Right cardiac atrium (tissue), 5 donors: ENCODE data around the gene RECQL5. TPM values are rescaled to one million over a fixed set of nuclear protein-coding genes. Genes with fewer than 3 reads are reported as not detected.

Experiments
- ATAC-seq, 2 donors: fragments of 200-7000 bp; cut with Tn5 transposase; one replicate each; pipeline versions ENCODE4 v1.8.0 to v1.9.1; 2020; ENCODE audit warnings: moderate library complexity in 2 of 2, mild to moderate bottlenecking in 1 of 2
- DNase-seq, 3 donors: peaks; one replicate each; pipeline ENCODE4 v3.0.0-alpha.2; 2020
- H3K27ac ChIP-seq: one replicate; pipeline ENCODE4 v1.5.1; 2013; ENCODE audit warnings: mild to moderate bottlenecking, low read length, control low read depth, moderate library complexity
- H3K27me3 ChIP-seq: one replicate; pipeline ENCODE4 v1.6.1; 2013; ENCODE audit not compliant: control insufficient read depth, insufficient read depth
- H3K4me1 ChIP-seq: one replicate; pipeline ENCODE4 v1.6.1; 2013; ENCODE audit warnings: low read length; ENCODE audit not compliant: control insufficient read depth, insufficient read depth
- H3K4me3 ChIP-seq: one replicate; pipeline ENCODE4 v1.5.1; 2013; ENCODE audit warnings: low read length, control low read depth
- H3K9me3 ChIP-seq: one replicate; pipeline ENCODE4 v1.6.1; 2013; ENCODE audit warnings: low read length; ENCODE audit not compliant: control insufficient read depth
- WGBS: extraction: QIAGEN DNeasy Blood & Tissue Kit; methylation state at CpG from one replicate; pipeline ENCODE4 v1.1.7; 2013; 5-methylcytosine and 5-hydroxymethylcytosine counted together
- intact Hi-C, 4 donors: fragments of 100-400 bp; cut with DNase I; formaldehyde crosslinking; loops; one replicate each; pipeline versions ENCODE4 v1.11.0 to v1.14.0; 2022 to 2023
- polyA plus RNA-seq: library from polyadenylated mRNA; stranded (reverse); fragments of 200-250 nt; gene quantifications from one replicate; pipeline ENCODE4 v1.2.3, GENCODE V29; 2013
- total RNA-seq, 4 donors: library from RNA; stranded (reverse); fragmentation: NEBNext Ultra II Directional; extraction: Animal tissue kit (Norgen Biotek cat#: 25700); gene quantifications; one replicate each; pipeline ENCODE4 v1.2.1, GENCODE V29; 2021
- donor health status: healthy with polysubstance abuse.
- donor health status: DM: no; HTN: yes; CAD: no.
- donor health status: DM: no; HTN: no; CAD: no.
- donor health status: DM: no; HTN: yes; CAD: no; lungs with severe emphysema.
- donor health status: DM: yes; HTN: yes; CAD: no.

RECQL5 gene
- total and polyA plus RNA-seq, 5 donors = 7.9 to 19.9 (median 14.1) TPM

DNA sequence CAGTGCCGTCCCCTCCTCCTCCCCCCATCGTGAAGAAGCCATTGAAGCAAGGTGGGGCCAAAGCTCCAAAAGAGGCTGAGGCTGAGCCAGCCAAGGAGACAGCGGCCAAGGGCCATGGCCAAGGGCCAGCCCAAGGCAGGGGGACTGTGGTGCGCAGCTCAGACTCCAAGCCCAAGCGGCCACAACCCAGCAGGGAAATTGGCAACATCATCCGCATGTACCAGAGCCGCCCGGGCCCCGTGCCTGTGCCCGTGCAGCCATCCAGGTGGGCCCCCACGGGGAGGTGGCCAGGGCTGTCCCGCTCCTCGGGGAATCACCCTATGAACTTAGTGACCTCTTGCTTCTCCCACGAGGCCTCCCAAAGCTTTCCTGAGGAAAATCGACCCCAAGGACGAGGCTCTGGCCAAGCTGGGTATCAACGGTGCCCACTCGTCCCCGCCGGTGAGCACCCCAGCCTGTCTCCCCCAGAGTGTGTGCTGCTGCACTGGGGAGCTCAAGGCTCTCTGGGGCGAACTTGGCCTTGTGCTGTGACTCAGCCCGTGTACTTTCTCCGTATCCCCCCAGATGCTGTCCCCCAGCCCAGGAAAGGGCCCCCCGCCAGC lies 50.3 kb downstream of the RECQL5 start:
- DNase-seq (peak in 2 of 3 donors; percentile 36 to 49), ATAC-seq (no peak)
- Histone ChIP-seq H3K4me1 (no peaks in the 10 kb centered on the region), H3K27me3 (no peaks in the 10 kb centered on the region), H3K9me3 (no peaks in the 10 kb centered on the region), H3K27ac (no peak overlapping the region), H3K4me3 (no peak overlapping the region)
- 91% methylated on average over 24 of the region's 24 CpGs for WGBS
- intact Hi-C loops = no loop called here

DNA sequence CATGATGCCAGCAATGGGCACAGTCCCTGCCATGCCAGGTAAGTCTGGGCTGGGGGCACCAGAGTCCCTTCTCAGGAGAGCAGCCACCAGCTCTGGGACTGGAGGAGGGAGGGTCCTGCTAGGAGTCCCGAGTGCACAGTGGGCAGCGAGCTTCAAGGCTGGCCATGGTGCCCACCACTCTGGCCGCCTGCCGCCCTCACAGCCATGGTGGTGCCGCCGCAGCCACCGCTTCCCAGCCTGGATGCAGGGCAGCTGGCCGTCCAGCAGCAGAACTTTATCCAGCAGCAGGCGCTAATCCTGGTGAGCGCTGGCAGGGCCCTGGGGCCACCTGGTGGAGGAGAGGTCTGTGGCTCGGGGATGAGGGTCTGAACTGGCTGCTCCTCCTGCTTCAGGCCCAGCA lies 51.7 kb downstream of the RECQL5 start:
- WGBS = 93% methylated on average over 11 of the region's 11 CpGs
- no peak overlapping the region for H3K27ac ChIP-seq
- peak in 2 of 3 donors; percentile 25 to 51 for DNase-seq
- no peak overlapping the region for H3K4me3 ChIP-seq
- H3K4me1 ChIP-seq = no peaks in the 10 kb centered on the region
- H3K9me3 ChIP-seq = no peaks in the 10 kb centered on the region
- no peak for ATAC-seq
- intact Hi-C loops = no loop called here
- H3K27me3 ChIP-seq = no peaks in the 10 kb centered on the region

DNA sequence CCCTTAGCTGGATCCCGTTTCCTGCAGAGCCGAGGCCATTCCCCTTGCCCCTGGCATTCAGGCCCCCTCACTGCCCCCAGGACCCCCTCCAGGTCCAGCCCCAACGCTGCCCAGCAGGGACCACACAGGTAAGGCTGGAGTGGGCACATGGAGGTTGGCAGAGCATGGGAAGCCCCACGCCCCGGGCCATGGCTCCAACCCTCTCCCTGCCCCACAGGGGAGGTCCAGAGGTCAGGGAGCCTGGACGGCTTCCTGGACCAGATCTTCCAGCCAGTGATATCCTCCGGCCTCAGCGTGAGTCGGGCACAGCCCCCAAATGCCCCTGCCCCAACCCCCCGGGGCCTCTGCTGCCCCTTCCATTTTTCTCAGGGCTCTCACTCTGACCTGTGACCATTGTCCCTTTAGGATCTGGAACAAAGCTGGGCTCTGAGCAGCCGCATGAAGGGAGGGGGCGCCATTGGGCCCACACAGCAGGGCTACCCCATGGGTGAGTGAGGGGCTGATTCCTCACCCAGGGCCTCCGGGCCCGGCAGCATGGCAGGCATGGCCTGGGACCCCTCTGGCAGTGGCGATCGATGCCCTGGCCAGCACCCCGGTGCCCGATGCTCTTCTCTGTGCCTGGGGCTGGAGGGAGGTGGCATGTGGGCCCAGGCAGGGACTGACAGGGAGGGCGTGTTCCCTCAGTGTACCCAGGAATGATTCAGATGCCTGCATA lies 52.2 kb downstream of the RECQL5 start:
- no peaks in the 10 kb centered on the region for H3K9me3 ChIP-seq
- ATAC-seq (no peak), DNase-seq (peak in 2 of 3 donors; percentile 29 to 38)
- H3K27me3 ChIP-seq = no peaks in the 10 kb centered on the region
- 87% methylated on average over 19 of the region's 19 CpGs for WGBS
- intact Hi-C loops = no loop called here
- H3K27ac ChIP-seq = no peak overlapping the region
- H3K4me3 ChIP-seq = no peak overlapping the region
- H3K4me1 ChIP-seq = no peaks in the 10 kb centered on the region

DNA sequence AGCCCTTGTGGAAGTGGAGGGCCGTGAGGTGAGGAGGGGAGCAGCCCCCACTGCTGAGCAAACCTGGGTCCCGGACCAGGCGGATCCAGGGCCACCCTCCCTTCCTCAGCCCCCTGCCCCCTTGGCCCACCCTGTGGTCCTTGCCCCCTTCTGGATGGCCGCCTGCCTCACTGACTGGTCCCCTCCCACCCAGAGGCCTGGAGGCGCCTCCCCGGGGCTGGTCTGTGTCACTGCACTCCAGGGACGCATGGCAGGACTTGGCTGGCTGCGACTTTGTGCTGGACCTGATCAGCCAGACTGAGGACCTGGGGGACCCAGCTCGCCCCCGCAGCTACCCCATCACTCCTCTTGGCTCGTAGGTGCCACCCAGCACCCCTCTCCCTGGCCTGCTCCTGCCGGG lies 52.9 kb downstream of the RECQL5 start:
- no peak overlapping the region for H3K4me3 ChIP-seq
- H3K27me3 ChIP-seq = no peaks in the 10 kb centered on the region
- H3K9me3 ChIP-seq = no peaks in the 10 kb centered on the region
- peak; percentile 10 to 46 (median 33) for DNase-seq
- 90% methylated on average over 12 of the region's 12 CpGs for WGBS
- intact Hi-C loops = no loop called here
- H3K27ac ChIP-seq = no peak overlapping the region
- no peak for ATAC-seq
- H3K4me1 ChIP-seq = no peaks in the 10 kb centered on the region

DNA sequence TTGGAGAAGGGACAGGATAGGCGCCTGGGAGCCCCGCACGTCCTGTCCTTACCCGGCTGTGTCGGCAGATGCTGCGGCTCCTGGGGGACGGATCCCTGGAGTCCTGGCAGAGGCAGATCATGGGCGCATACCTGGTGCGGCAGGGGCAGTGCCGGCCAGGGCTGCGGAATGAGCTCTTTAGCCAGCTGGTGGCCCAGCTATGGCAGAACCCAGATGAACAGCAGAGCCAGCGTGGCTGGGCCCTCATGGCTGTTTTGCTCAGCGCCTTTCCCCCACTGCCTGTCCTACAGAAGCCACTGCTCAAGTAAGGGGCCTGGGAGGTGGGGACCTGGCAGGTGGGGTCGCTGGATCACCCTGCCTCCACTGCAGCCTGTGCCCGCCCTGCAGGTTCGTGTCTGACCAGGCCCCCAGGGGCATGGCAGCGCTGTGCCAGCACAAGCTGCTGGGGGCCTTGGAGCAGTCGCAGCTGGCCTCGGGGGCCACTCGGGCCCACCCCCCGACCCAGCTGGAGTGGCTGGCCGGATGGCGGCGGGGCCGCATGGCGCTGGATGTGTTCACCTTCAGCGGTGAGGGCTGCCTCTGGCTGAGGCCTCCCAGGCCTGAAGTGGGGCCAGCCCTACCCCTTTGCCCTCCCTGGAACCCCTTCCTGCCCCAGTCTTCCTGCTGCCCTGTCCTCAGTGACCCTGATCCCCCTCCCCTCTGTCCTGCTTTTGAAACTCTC lies 53.9 kb downstream of the RECQL5 start:
- Histone ChIP-seq H3K27ac (no peak overlapping the region), H3K4me3 (no peak overlapping the region), H3K9me3 (no peaks in the 10 kb centered on the region), H3K4me1 (no peaks in the 10 kb centered on the region), H3K27me3 (no peaks in the 10 kb centered on the region)
- intact Hi-C loops = no loop called here
- ATAC-seq (no peak), DNase-seq (peak; percentile 13 to 47 (median 15))
- WGBS = 88% methylated on average over 27 of the region's 27 CpGs

DNA sequence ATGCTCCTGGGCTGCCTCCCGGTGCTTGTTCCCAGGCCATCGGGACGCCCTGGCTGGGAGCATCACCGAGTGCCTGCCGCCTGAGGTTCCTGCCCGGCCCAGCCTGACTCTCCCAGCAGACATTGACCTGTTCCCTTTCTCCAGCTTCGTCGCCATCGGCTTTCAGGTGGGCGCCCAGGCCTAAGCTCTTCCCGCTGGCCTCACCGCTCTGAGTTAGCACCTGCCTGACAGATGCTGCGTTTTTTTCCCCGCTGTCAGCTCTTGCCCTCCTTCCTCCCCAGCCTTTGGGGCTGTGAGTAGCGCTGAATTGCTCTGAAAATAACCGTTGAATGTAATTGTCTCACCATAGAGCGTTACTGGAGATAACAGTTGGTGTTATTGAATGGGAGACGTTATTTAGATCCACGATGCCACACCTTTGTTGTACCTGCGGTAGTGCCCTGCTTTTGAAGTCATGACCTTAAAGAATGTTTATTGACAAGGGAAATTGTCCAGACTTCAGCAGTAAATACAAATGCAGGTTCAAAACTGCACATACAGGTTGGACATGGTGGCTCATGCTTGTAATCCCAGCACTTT lies 55.0 kb downstream of the RECQL5 start:
- Histone ChIP-seq H3K9me3 (no peaks in the 10 kb centered on the region), H3K27ac (no peak overlapping the region), H3K4me1 (no peaks in the 10 kb centered on the region), H3K27me3 (no peaks in the 10 kb centered on the region), H3K4me3 (no peak overlapping the region)
- WGBS = 92% methylated on average over 20 of the region's 20 CpGs
- DNase-seq (peak in 2 of 3 donors; percentile 36 to 39), ATAC-seq (no peak)
- intact Hi-C loops = no loop called here

DNA sequence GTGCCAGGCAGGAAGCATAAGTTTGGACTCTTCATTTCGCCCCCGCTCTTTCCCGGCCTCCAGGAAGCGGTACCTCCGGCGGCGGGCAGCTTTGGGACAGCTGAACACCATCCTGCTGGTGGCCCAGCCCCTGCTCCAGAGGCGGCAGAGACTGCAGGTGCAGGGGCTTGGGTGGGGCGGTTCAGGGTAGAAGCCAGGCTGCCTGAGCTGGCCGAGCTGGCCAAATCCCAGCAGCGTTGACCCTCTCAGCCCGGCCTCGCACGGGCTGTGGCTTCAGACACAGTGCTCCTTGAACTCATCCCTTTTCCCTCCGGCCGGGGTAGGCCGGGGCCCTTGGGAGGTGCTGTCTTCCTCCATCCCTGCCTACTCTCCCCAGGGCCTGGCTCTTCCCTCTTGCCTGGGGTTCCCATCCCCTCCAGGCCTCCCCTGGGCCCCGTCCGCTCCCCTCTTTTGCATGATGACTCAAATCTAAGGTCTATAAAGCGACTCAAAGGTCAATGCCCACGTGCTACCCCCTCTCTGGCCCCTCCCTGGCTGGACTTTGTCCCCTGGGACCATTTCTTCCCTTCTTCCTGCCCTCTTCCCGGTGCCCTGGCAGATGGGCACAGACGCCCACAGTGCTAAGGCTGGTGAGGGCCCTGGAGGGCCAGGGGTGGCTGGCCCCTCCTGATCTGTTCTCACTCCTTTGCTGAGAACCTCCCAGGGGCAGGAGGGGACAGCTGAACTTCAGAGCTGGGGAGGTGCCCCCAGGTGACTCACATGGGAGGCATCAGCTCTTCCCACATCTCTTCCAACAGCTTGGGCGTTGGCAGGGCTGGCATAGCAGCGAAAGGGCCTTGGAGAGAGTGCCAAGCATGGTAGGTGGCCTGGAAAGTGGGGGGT lies 56.6 kb downstream of the RECQL5 start:
- intact Hi-C loops = no loop called here
- peak in 2 of 3 donors; percentile 36 to 41 for DNase-seq
- WGBS = 89% methylated on average over 25 of the region's 25 CpGs
- no peak for ATAC-seq
- no peak overlapping the region for H3K4me3 ChIP-seq
- H3K9me3 ChIP-seq = no peaks in the 10 kb centered on the region
- no peak overlapping the region for H3K27ac ChIP-seq
- H3K4me1 ChIP-seq = no peaks in the 10 kb centered on the region
- H3K27me3 ChIP-seq = no peaks in the 10 kb centered on the region

DNA sequence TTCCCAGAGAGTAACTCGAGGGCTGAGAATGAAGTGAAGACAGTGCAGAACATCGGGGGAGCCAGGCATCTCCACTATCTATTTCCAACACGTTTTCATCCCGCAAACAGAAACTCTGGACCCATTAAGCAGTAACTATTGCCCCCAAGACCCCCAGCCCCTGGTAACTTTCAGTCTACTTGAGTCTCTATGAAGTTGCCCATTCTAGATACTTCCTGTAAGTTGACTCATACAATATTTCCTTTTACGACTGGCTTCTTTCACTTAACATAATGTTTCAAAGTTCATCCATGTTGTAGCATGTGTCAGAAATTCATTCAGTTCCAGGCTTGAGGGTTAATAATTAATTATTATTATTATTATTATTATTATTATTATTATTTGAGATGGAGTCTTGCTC lies 59.9 kb downstream of the RECQL5 start:
- DNase-seq = no peak
- Histone ChIP-seq H3K27ac (no peak overlapping the region), H3K27me3 (no peaks in the 10 kb centered on the region), H3K4me3 (no peak overlapping the region), H3K9me3 (no peaks in the 10 kb centered on the region), H3K4me1 (peaks cover 4% of the 10 kb centered on the region)
- no peak for ATAC-seq
- 78% methylated on average over 5 of the region's 5 CpGs for WGBS
- intact Hi-C loops = no loop called here

DNA sequence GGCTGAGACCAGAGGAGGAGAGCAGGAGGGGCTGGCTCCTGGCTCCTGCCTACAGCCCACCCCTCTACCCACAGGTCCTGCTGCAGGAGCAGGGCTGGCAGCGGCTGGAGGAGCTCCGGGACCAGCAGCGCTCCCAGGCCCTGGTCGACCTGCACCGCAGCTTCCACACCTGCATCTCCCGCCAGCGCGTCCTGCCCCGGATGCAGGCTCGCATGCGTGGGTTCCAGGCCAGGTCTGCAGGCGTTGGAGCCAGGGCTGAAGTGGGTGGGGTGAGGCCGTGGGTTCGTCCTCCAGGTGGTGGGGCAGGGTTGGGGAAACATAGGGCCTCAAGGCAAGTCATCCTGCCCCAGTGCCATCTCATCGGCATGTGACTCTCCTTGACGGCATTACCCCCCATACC lies 61.2 kb downstream of the RECQL5 start:
- Histone ChIP-seq H3K27me3 (no peaks in the 10 kb centered on the region), H3K9me3 (no peaks in the 10 kb centered on the region), H3K4me3 (no peak overlapping the region), H3K4me1 (peaks cover 4% of the 10 kb centered on the region), H3K27ac (no peak overlapping the region)
- ATAC-seq (no peak), DNase-seq (peak in 1 of 3 donors; percentile 38)
- WGBS = 86% methylated on average over 16 of the region's 16 CpGs
- intact Hi-C loops = no loop called here

DNA sequence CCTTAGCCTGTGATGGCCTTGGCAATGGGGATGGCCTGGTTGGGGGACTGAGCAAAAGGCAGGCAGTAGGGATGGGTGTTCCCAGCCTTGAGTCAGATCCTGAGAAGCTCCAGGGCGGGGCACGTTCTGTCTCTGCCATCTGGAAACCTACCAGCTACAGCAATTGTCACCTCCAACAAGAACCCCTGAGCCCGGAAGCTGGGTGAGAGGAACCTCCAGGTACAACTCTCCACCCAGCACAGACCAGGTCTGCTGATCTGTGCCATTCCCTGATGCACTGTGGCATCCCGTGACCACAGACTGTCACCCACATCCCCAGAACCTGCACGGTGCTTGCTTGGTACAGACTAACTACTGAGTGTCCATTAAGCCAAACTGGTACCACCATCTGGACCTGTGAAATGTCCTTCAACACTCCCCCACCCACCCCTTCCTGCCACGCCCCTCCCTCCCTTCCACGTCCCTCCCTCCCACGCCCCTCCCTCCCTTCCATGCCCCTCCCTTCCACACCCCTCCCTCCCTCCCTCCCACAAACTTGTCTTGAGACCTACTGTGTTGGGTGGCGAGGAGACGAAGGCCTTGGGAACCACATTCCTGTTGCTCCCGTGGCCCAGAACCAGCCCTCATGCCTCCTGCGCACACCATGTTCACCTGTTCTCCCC lies 62.8 kb downstream of the RECQL5 start:
- Histone ChIP-seq H3K9me3 (no peaks in the 10 kb centered on the region), H3K27ac (no peak overlapping the region), H3K27me3 (no peaks in the 10 kb centered on the region), H3K4me1 (peaks cover 4% of the 10 kb centered on the region), H3K4me3 (no peak overlapping the region)
- 70% methylated on average over 12 of the region's 12 CpGs for WGBS
- peak in 1 of 3 donors; percentile 43 for DNase-seq
- intact Hi-C loops = no loop called here
- peak; percentile 17 to 43 for ATAC-seq
